Measurements from ENCODE around the gene NEDD9. TPM values are rescaled to one million over a fixed set of nuclear protein-coding genes. Genes with fewer than 3 reads are reported as not detected.

NEDD9 gene
- total and polyA plus RNA-seq, 2 donors (not counting 1 experiment from before 2014, with no cell fraction given): 38.9 to 46.2 TPM

DNA sequence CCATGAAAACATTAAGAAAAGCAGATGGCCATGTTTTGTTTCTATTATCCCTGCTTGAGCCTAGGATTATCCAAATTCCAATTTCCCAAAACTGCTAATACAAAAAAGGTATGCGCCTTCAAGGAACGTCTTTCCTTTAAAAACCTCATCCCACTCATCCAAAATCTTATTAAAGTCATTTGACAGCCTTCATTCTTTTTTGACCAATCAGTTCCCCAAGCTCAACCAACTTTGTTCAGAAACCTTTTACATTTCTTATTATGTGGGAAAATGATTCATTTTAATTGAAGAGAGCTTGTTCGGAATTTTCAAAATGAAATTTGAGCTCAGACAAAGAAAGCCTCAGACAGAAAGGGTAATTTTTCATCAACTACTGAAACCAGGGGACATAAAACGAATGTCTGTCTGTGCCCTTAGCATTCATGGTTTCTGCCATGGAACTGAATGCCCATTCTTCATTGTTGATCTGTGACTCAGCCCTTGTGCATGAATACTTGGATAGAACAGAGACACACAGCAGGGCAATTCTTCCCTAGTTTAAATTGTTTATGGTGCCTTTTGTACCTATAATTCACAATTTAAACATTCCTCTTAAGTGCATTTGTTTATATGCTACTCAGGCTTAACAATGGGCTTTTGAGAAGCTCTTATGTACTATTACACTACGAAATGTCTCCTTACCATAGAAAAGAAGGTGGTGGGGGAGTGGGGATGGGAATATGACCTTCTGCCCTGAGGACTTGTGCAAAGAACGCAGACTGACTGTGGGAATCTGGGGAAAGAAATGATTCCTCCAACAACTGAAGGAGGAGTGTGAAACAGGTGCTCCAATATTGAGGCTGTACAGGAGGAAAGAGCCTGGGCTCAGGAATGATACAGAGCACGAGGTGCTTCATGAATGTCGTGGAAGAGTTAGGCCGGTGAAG lies 71.2 kb downstream of the NEDD9 start:
- Mint-ChIP-seq H3K27ac (no peak overlapping the region), H3K27me3 (no peaks in the 10 kb centered on the region), H3K4me1 (no peaks in the 10 kb centered on the region), H3K4me3 (no peak overlapping the region), H3K9me3 (ENCODE audit: insufficient read depth) (no peaks in the 10 kb centered on the region)
- Histone ChIP-seq H3K4me1 (ENCODE audit: control insufficient read depth in 2 of 2, insufficient read depth in 2 of 2, low read length in 2 of 2) (no peaks in the 10 kb centered on the region), H3K9me3 (ENCODE audit: control extremely low read depth in 1 of 3, control insufficient read depth in 2 of 3, insufficient read depth in 1 of 3, low read length in 2 of 3) (no peaks in the 10 kb centered on the region), H2AFZ (ENCODE audit: insufficient read depth, low read depth, low read length, poor library complexity, severe bottlenecking) (no peak overlapping the region), H3K79me2 (ENCODE audit: control insufficient read depth, insufficient read depth, low read length) (no peaks in the 10 kb centered on the region), H4K20me1 (ENCODE audit: control insufficient read depth, insufficient read depth, low read length, poor library complexity, severe bottlenecking) (no peaks in the 10 kb centered on the region), H3K4me3 (ENCODE audit: control extremely low read depth in 1 of 5, extremely low read depth in 1 of 5, insufficient read depth in 1 of 5, low read depth in 2 of 5, low read length in 4 of 5) (no peak overlapping the region), H3K27ac (ENCODE audit: low read length in 2 of 2) (no peak overlapping the region), H3K36me3 (replicated peaks in 1 of 2; ENCODE audit: control extremely low read depth in 1 of 2, control insufficient read depth in 1 of 2, extremely low read depth in 1 of 2, insufficient read depth in 2 of 2, low read length in 1 of 2) (no peaks in the 10 kb centered on the region), H3K4me2 (replicated peaks; ENCODE audit: low read depth, low read length, poor library complexity, severe bottlenecking) (no peak overlapping the region), H3K9ac (ENCODE audit: low read length) (no peak overlapping the region), H3K27me3 (replicated peaks in 1 of 4; ENCODE audit: control extremely low read depth in 1 of 4, control insufficient read depth in 3 of 4, insufficient read depth in 4 of 4, low read length in 3 of 4) (no peaks in the 10 kb centered on the region)
- ChIA-PET CTCF (no interaction called here), POLR2A (no interaction called here)
- DNase-seq (no peak), ATAC-seq (ENCODE audit: low read depth) (no peak)
- over 99% methylated on average over 7 of the region's 9 CpGs for WGBS (ENCODE audit: insufficient coverage)
- TF ChIP-seq, protein P1, sequence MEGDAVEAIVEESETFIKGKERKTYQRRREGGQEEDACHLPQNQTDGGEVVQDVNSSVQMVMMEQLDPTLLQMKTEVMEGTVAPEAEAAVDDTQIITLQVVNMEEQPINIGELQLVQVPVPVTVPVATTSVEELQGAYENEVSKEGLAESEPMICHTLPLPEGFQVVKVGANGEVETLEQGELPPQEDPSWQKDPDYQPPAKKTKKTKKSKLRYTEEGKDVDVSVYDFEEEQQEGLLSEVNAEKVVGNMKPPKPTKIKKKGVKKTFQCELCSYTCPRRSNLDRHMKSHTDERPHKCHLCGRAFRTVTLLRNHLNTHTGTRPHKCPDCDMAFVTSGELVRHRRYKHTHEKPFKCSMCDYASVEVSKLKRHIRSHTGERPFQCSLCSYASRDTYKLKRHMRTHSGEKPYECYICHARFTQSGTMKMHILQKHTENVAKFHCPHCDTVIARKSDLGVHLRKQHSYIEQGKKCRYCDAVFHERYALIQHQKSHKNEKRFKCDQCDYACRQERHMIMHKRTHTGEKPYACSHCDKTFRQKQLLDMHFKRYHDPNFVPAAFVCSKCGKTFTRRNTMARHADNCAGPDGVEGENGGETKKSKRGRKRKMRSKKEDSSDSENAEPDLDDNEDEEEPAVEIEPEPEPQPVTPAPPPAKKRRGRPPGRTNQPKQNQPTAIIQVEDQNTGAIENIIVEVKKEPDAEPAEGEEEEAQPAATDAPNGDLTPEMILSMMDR (IDR thresholded peaks at IDR 0.05): no peak
- TF ChIP-seq EZH2 (IDR thresholded peaks at IDR 0.05; ENCODE audit: borderline replicate concordance, insufficient read depth, low read depth, low read length, poor library complexity, severe bottlenecking): no peak
- intact Hi-C loops (cut with micrococcal nuclease): no loop called here

- H3K9ac ChIP-seq (ENCODE audit: low read length): no peak overlapping the region
- ChIA-PET POLR2A (no interaction called here), CTCF (no interaction called here)
- no peak overlapping the region for H3K4me3 ChIP-seq (ENCODE audit: control extremely low read depth in 1 of 5, extremely low read depth in 1 of 5, insufficient read depth in 1 of 5, low read depth in 2 of 5, low read length in 4 of 5)
- H3K9me3 ChIP-seq (ENCODE audit: control extremely low read depth in 1 of 3, control insufficient read depth in 2 of 3, insufficient read depth in 1 of 3, low read length in 2 of 3): no peaks in the 10 kb centered on the region
- H4K20me1 ChIP-seq (ENCODE audit: control insufficient read depth, insufficient read depth, low read length, poor library complexity, severe bottlenecking): no peaks in the 10 kb centered on the region
- no peaks in the 10 kb centered on the region for H3K79me2 ChIP-seq (ENCODE audit: control insufficient read depth, insufficient read depth, low read length)
- no peaks in the 10 kb centered on the region for H3K27me3 Mint-ChIP-seq
- DNase-seq: no peak
- H3K27me3 ChIP-seq (replicated peaks in 1 of 4; ENCODE audit: control extremely low read depth in 1 of 4, control insufficient read depth in 3 of 4, insufficient read depth in 4 of 4, low read length in 3 of 4): no peaks in the 10 kb centered on the region
- no peaks in the 10 kb centered on the region for H3K9me3 Mint-ChIP-seq (ENCODE audit: insufficient read depth)
- intact Hi-C loops (cut with micrococcal nuclease): no loop called here
- H3K27ac ChIP-seq (ENCODE audit: low read length in 2 of 2): no peak overlapping the region
- no peaks in the 10 kb centered on the region for H3K4me1 ChIP-seq (ENCODE audit: control insufficient read depth in 2 of 2, insufficient read depth in 2 of 2, low read length in 2 of 2)
- no peak for TF ChIP-seq EZH2 (IDR thresholded peaks at IDR 0.05; ENCODE audit: borderline replicate concordance, insufficient read depth, low read depth, low read length, poor library complexity, severe bottlenecking)
- TF ChIP-seq, protein P1 (IDR thresholded peaks at IDR 0.05): no peak
- H3K27ac Mint-ChIP-seq: no peak overlapping the region
- WGBS (ENCODE audit: insufficient coverage): no CpG with 5 or more reads among the region's 1 CpG
- H3K4me2 ChIP-seq (replicated peaks; ENCODE audit: low read depth, low read length, poor library complexity, severe bottlenecking): no peak overlapping the region
- ATAC-seq (ENCODE audit: low read depth): no peak
- H3K36me3 ChIP-seq (replicated peaks in 1 of 2; ENCODE audit: control extremely low read depth in 1 of 2, control insufficient read depth in 1 of 2, extremely low read depth in 1 of 2, insufficient read depth in 2 of 2, low read length in 1 of 2): no peaks in the 10 kb centered on the region
- no peak overlapping the region for H2AFZ ChIP-seq (ENCODE audit: insufficient read depth, low read depth, low read length, poor library complexity, severe bottlenecking)
- no peaks in the 10 kb centered on the region for H3K4me1 Mint-ChIP-seq
- H3K4me3 Mint-ChIP-seq: no peak overlapping the region
Measured at GRCh38 chr6:11160199-11160598, 72.3 kb downstream of the NEDD9 start.

Measured in B cell (primary cell).